Fibroblast of skin of right quadriceps (primary cell): ENCODE measurements around the gene INO80D.

ENCODE experiments used
- DNase-seq: peaks from one replicate; pipeline ENCODE4 v3.0.0-alpha.2; 2013

Gene INO80D

DNA sequence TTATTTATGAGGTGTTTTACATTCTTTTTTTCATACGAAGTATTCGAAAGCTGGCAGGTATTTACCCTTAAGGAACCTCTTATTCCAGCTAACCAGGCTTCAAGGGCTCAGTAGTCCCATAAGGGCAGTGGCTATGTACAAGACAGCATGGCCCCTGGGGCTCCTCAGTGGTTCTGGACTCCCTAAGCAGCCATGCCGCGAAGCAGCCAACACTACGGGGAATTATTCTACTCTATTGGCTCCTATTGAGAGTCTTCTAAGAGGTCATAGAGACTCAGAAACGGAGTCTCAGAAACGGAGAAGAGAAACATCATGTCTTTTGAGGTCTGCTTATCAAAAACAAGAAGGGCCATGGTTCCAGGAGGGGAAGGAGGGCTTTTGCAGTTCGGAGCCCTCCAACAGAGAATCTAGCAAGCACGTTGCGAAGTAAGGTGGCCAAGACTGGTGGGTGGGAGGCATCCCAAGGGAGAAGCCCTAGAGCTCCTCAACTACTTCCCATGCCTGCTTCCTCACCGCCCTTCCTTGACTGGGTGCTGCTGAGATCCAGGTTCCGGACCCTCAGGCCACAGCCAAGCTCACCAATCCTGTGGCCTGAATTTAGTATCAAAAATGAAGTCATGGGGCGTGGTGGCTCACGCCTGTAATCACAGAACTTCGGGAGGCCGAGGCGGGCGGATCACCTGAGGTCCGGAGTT, 109.7 kb downstream of the INO80D start:
- no peak for DNase-seq

- DNase-seq: no peak
Measured at GRCh38 chr2:205975082-205975949, 110.7 kb downstream of the INO80D start.

DNA sequence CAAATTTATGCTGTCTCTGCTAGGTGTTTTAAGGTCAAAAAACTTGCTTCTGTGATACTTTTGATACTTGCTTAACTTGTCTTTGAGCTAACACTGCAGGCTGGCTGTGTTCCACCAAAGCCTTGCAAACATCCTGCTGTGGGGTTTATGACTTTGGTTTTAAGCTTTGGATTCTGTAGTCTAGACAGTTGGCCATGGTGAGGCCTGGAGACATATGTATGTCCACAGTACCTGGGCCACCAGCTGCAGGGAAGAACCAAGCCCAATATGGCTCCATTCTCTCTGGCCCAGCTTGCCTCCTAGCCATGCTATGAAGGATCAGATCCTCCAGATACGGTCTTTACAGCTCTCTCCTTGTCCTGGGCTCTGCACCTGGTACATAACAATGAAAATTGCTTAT, 113.9 kb downstream of the INO80D start:
- no peak for DNase-seq

DNA sequence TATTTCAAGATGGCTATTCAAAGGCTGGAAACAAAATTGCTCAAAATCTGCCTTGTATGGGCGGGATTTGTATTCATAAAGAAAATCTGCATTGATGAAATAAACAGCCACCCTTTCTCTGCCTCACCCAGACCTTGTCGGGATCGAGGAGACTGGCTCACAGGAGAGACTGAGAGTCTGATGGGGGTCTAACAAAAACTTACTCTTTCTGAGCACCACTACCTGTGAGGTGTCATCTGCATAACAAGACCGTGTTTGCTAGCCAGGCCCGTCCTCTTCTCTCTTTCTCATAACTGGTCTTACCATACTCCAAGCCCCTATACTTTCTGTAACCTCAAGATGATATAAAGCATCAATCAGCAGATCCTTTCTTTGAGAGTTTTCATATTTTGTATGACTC, 115.6 kb downstream of the INO80D start:
- no peak for DNase-seq

DNA sequence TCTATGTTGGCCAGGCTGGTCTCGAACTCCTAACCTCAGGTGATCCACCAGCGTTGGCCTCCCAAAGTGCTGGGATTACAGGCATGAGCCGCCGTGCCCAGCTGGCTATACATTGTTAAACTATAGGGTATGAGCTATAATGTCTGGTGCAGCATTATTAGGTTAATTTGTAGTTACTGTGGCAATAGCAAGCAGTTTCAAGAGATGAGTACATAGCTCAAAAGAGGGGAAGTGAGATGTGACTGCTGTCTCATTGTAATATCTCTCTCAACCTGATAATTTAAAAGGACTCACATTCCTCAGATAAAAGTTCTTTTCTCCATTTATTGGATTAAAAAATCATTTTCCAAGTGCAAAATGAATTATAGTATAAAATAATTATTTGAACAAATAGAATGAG, 116.4 kb downstream of the INO80D start:
- no peak for DNase-seq

- no peak for DNase-seq
Measured at GRCh38 chr2:205967391-205968075, 118.4 kb downstream of the INO80D start.

GRCh38 chr2:205965707-205966106, 120.3 kb downstream of the INO80D start:
- no peak for DNase-seq

- no peak for DNase-seq
Measured at GRCh38 chr2:205964111-205964761, 121.7 kb downstream of the INO80D start.

- no peak for DNase-seq
Measured at GRCh38 chr2:205959521-205959920, 126.5 kb downstream of the INO80D start.

DNA sequence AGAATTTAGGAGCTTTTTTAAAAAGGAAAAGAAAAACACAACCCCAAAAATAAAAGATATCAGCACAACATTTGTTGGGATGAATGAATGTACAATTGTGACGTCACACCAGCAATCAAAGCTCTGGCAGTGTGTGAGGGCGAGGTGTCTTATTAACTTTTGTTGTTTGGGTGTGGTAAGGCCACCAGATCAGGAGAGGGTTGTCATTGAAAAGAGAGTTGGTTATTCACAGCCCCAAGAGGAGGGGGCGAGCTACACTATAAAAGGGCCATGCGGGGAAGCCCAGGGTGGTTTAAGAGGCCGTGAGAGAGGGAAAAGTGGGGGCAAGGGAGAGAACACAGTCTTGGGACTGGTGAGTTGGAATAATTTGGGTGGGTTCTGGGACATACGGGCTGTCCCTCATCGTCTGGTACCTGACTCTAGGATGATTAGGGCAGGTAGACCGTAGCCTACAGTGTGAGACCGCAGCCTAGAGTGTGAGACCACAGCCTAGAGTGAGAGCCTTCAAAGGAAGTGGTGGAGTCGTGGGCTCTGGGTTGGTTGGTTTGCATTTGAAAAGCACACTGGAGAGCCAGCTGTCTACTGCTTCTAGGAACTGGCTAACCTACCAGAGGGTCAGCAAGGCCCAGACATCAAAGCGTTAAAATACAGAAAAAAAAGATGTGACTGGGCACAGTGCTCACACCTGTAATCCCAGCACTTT, 128.4 kb downstream of the INO80D start:
- no peak for DNase-seq

- DNase-seq: no peak
Measured at GRCh38 chr2:205954707-205955106, 131.3 kb downstream of the INO80D start.

- DNase-seq: no peak
Measured at GRCh38 chr2:205952282-205952681, 133.7 kb downstream of the INO80D start.

- DNase-seq: no peak
Measured at GRCh38 chr2:205948883-205949282, 137.1 kb downstream of the INO80D start.

- DNase-seq: no peak
Measured at GRCh38 chr2:205948496-205948837, 137.5 kb downstream of the INO80D start.

DNA sequence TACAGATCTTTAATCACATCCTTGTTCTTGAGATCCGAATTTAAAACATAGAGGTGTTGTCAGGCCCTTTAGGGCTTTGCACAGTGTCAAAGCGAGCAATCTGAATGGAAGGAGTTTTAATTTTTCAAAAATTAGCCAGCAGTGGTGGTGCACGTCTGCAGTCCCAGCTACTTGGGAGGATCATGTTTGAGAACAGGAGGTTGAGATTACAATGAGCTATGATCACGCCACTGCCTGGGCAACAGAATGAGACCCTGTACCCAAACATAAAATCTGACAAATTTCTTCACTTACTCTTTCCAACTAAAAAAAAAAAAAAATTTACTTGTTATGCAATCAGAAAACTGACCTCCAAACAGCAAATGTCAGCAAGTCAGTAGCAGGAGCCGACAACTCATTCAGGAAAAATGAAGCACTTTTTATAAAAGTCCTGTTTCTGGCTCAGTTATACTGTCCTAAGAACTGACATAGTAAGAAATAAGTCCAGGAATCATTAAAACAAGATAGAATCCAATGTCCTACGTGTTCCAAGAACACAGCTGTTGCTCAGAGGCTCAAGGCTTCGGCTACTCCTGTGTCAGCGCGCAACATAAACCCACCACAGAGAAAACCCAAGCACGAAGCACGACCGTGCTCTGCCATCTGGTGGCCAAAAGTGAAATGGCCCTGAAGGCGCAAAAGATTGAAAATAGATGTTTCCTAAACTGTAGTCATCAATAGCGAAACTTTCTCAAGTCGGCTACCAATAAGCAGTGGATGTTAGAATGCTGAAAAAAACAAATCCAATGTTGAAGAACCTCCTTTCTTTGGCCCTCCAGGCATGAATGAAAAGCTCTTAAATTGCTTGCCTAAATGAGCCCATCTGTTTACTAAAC, 138.1 kb downstream of the INO80D start:
- DNase-seq: peak; percentile 65

GRCh38 chr2:205946226-205946625, 139.7 kb downstream of the INO80D start:
- DNase-seq: no peak
